Stomach (tissue), 9 donors: ENCODE measurements around the gene DZIP1. TPM values are rescaled to one million over a fixed set of nuclear protein-coding genes. Genes with fewer than 3 reads are reported as not detected.

Experiments used
- DNase-seq, 2 donors: peaks; one replicate each; pipeline versions ENCODE4 v3.0.0 to v3.0.0-alpha.2; 2013 to 2019
- H3K27ac ChIP-seq, 5 donors: fragments of 200-600 bp in 4 of 5; sonication (generic) in 4 of 5; one replicate each; pipeline ENCODE4 v1.5.1; 2013 to 2019; ENCODE audit warnings: mild to moderate bottlenecking in 1 of 5, moderate library complexity in 1 of 5
- H3K27me3 ChIP-seq, 3 donors: fragments of 200-600 bp; sonication (generic); one replicate each; pipeline ENCODE4 v1.5.1; 2017 to 2019; ENCODE audit warnings: mixed run types in 1 of 3
- H3K36me3 ChIP-seq, 4 donors: fragments of 200-600 bp; sonication (generic); 1 replicate in 3 of 4; 2 replicates in 1 of 4; pipeline ENCODE4 v1.5.1; 2016 to 2019
- H3K4me1 ChIP-seq, 4 donors: fragments of 200-600 bp; sonication (generic); one replicate each; pipeline ENCODE4 v1.5.1; 2016 to 2019
- H3K4me3 ChIP-seq, 4 donors: fragments of 200-600 bp; sonication (generic) in 3 of 4; one replicate each; pipeline ENCODE4 v1.5.1; 2016 to 2019; ENCODE audit warnings: mild to moderate bottlenecking in 1 of 4
- H3K9me3 ChIP-seq, 4 donors: fragments of 200-600 bp; sonication (generic); one replicate each; pipeline ENCODE4 v1.5.1; 2016 to 2019
- CTCF ChIP-seq, 7 experiments: fragments of 450-650 bp in 4 of 7; fragments of 200-600 bp in 3 of 7; sonication (generic) in 3 of 7; IDR thresholded peaks; one replicate each; pipeline ENCODE4 v1.5.1; 2016 to 2019; ENCODE audit warnings: antibody characterized with exemption in 7 of 7, control low read depth in 2 of 7, mild to moderate bottlenecking in 1 of 7
- EP300 ChIP-seq: sonication (generic); formaldehyde crosslinking; IDR thresholded peaks from one replicate; pipeline ENCODE4 v1.6.1; 2017; ENCODE audit warnings: antibody characterized with exemption
- POLR2A ChIP-seq, 4 donors: fragments of 450-650 bp; IDR thresholded peaks; one replicate each; pipeline ENCODE4 v1.6.1; 2016; ENCODE audit warnings: antibody characterized with exemption in 4 of 4, control low read depth in 2 of 4, mild to moderate bottlenecking in 1 of 4, moderate library complexity in 1 of 4
- POLR2AphosphoS5 ChIP-seq, 3 donors: sonication (generic); formaldehyde crosslinking; IDR thresholded peaks; one replicate each; pipeline ENCODE4 v1.6.1; 2016; ENCODE audit warnings: antibody characterized with exemption in 3 of 3
- WGBS, 5 donors: extraction: QIAGEN DNeasy Blood & Tissue Kit in 3 of 5; methylation state at CpG; one replicate each; pipeline versions ENCODE4 v1.1.5 to v1.1.7; 2013 to 2018; 5-methylcytosine and 5-hydroxymethylcytosine counted together
- intact Hi-C: fragments of 100-400 bp; cut with DNase I; formaldehyde crosslinking; loops from one replicate; pipeline ENCODE4 v1.15.1; 2023; ENCODE audit warnings: low total_unique reads
- polyA plus RNA-seq, 3 donors: library from polyadenylated mRNA; stranded (reverse); fragments of 200-250 nt; gene quantifications; one replicate each; pipeline ENCODE4 v1.2.3, GENCODE V29; 2013
- total RNA-seq, 5 donors: library from RNA; depleted of rRNA; stranded (reverse); fragments of >200 nt; gene quantifications; one replicate each; pipeline versions ENCODE4 v1.1.0 to v1.2.3, GENCODE V29; 2014 to 2016
- donor health status: healthy with polysubstance abuse.
- donor health status: Bipolar disorder and iron deficiency.
- donor health status: healthy.

DZIP1 gene
- total and polyA plus RNA-seq, 8 donors = 4.7 to 25.2 (median 18.3) TPM

GRCh38 chr13:95601906-95602305 is 42.6 kb downstream of the DZIP1 start:
- no peak overlapping the region for H3K4me3 ChIP-seq
- H3K36me3 ChIP-seq = peaks cover 0 to 25% (median 12%) of the 10 kb centered on the region in 4 donors
- intact Hi-C loops = no loop called here
- 87 to 94% (median 91%) methylated on average over 6 of the region's 6 CpGs for WGBS, 5 donors
- no peak overlapping the region for H3K27ac ChIP-seq
- H3K9me3 ChIP-seq = no peaks in the 10 kb centered on the region
- no peak for TF ChIP-seq CTCF (IDR thresholded peaks at IDR 0.05)
- no peak for TF ChIP-seq POLR2AphosphoS5 (IDR thresholded peaks at IDR 0.05)
- no peak for TF ChIP-seq EP300
- no peak for TF ChIP-seq POLR2A (IDR thresholded peaks at IDR 0.05)
- peaks cover 0 to 8% (median 2%) of the 10 kb centered on the region in 4 donors for H3K4me1 ChIP-seq
- H3K27me3 ChIP-seq = no peaks in the 10 kb centered on the region
- no peak for DNase-seq

GRCh38 chr13:95601216-95601615 is 43.3 kb downstream of the DZIP1 start:
- intact Hi-C loops = no loop called here
- 61 to 85% (median 65%) methylated on average over 2 of the region's 2 CpGs for WGBS, 5 donors
- H3K4me3 ChIP-seq = no peak overlapping the region
- H3K36me3 ChIP-seq = peaks cover 0 to 25% (median 12%) of the 10 kb centered on the region in 4 donors
- H3K27ac ChIP-seq = no peak overlapping the region
- TF ChIP-seq POLR2AphosphoS5 (IDR thresholded peaks at IDR 0.05) (no peak), POLR2A (IDR thresholded peaks at IDR 0.05) (no peak), CTCF (IDR thresholded peaks at IDR 0.05) (no peak), EP300 (no peak)
- H3K9me3 ChIP-seq = no peaks in the 10 kb centered on the region
- no peaks in the 10 kb centered on the region for H3K27me3 ChIP-seq
- DNase-seq = no peak
- peaks cover 0 to 8% (median 2%) of the 10 kb centered on the region in 4 donors for H3K4me1 ChIP-seq

GRCh38 chr13:95596701-95597100 is 47.8 kb downstream of the DZIP1 start:
- DNase-seq = no peak
- no peak for TF ChIP-seq POLR2A (IDR thresholded peaks at IDR 0.05)
- no peak for TF ChIP-seq EP300
- TF ChIP-seq CTCF (IDR thresholded peaks at IDR 0.05) = no peak
- TF ChIP-seq POLR2AphosphoS5 (IDR thresholded peaks at IDR 0.05) = no peak

GRCh38 chr13:95593462-95593861 is 51.0 kb downstream of the DZIP1 start:
- WGBS, 5 donors = 18 to 47% (median 32%) methylated on average over 1 of the region's 1 CpG
- Histone ChIP-seq H3K9me3 (no peaks in the 10 kb centered on the region), H3K4me3 (no peak overlapping the region), H3K4me1 (no peaks in the 10 kb centered on the region), H3K27me3 (no peaks in the 10 kb centered on the region), H3K27ac (no peak overlapping the region), H3K36me3 (peaks cover 0 to 23% (median 6%) of the 10 kb centered on the region in 4 donors)
- no peak for DNase-seq
- TF ChIP-seq POLR2A (IDR thresholded peaks at IDR 0.05) (no peak), CTCF (IDR thresholded peaks at IDR 0.05) (no peak), EP300 (no peak), POLR2AphosphoS5 (IDR thresholded peaks at IDR 0.05) (no peak)
- intact Hi-C loops = no loop called here

More at GRCh38 chr13:95596701-95597100, 47.8 kb downstream of the DZIP1 start:
- Histone ChIP-seq H3K4me1 (no peaks in the 10 kb centered on the region), H3K27me3 (no peaks in the 10 kb centered on the region), H3K36me3 (peaks cover 0 to 11% (median 5%) of the 10 kb centered on the region in 4 donors), H3K27ac (no peak overlapping the region), H3K9me3 (no peaks in the 10 kb centered on the region), H3K4me3 (no peak overlapping the region)
- intact Hi-C loops = no loop called here
- WGBS, 5 donors = 23 to 50% (median 41%) methylated on average over 1 of the region's 1 CpG
